K562 (cell line): ENCODE measurements around the gene ITGBL1. TPM values are rescaled to one million over a fixed set of nuclear protein-coding genes. Genes with fewer than 3 reads are reported as not detected.

ENCODE experiments used
- ATAC-seq: fragments of 200-7000 bp; cut with Tn5 transposase; 3 replicates; pipeline ENCODE4 v1.9.1; 2020; ENCODE audit warnings: moderate library complexity
- BruUV-seq: library from RNA; stranded (reverse); fragments of 400-500 nt; replicated peaks from 2 replicates; lab custom pipeline; 2021; lab: Mats Ljungman, UMichigan
- CTCF ChIA-PET: fragments of 300-600 bp; formaldehyde crosslinking; extraction: SDS; loops from one replicate; lab custom pipeline; 2021; ENCODE audit warnings: low intra/inter-chr PET ratio; lab: Yijun Ruan, JAX
- POLR2A ChIA-PET: fragments of 300-600, 350-650 bp; sonication (Branson Sonifier 250); formaldehyde crosslinking; extraction: SDS; loops from one replicate; lab custom pipeline; 2021; ENCODE audit warnings: antibody characterized with exemption, inconsistent platforms; lab: Yijun Ruan, JAX
- DNase-seq, 4 experiments: peaks; one replicate each; pipeline versions ENCODE4 v3.0.0 to v3.0.0-alpha.2; 2011 to 2018; ENCODE audit warnings: low spot score in 3 of 4, mixed read lengths in 3 of 4; ENCODE audit errors: extremely low read depth in 1 of 4
- FAIRE-seq: peaks from 2 replicates; lab custom pipeline; 2011; peaks lifted over from hg19 to GRCh38; lab: Jason Lieb, UNC
- H2AFZ ChIP-seq: 2 replicates; pipeline ENCODE4 v1.6.0; 2011; ENCODE audit warnings: low read depth, low read length, control low read depth, inconsistent platforms
- H3K27ac ChIP-seq: fragments of 200-600 bp; 3 replicates; pipeline ENCODE4 v1.8.0; 2011; ENCODE audit warnings: low read depth, mild to moderate bottlenecking, control low read depth, inconsistent platforms, low read length, moderate library complexity, mixed read lengths; ENCODE audit errors: extremely low read depth
- H3K27me3 ChIP-seq, 2 experiments: fragments of 300-600 bp in 1 of 2; 2 replicates in 1 of 2; 3 replicates in 1 of 2; pipeline versions ENCODE4 v1.6.0 to v1.8.0; 2011; ENCODE audit warnings: inconsistent platforms in 2 of 2, low read length in 2 of 2, mild to moderate bottlenecking in 1 of 2, mixed read lengths in 1 of 2, moderate library complexity in 1 of 2; ENCODE audit not compliant: control insufficient read depth in 2 of 2, insufficient read depth in 2 of 2
- H3K36me3 ChIP-seq: fragments of 300-600 bp; 3 replicates; pipeline ENCODE4 v1.8.0; 2011; ENCODE audit warnings: mild to moderate bottlenecking, low read length, inconsistent platforms; ENCODE audit not compliant: control insufficient read depth, insufficient read depth
- H3K4me1 ChIP-seq, 2 experiments: fragments of 200-600 bp in 1 of 2; replicated peaks in 1 of 2; 2 replicates in 1 of 2; 3 replicates in 1 of 2; pipeline versions ENCODE4 v1.5.1 to v1.8.0; 2011; ENCODE audit warnings: inconsistent platforms in 2 of 2, low read length in 2 of 2, mild to moderate bottlenecking in 1 of 2, mixed read lengths in 1 of 2, moderate library complexity in 1 of 2; ENCODE audit not compliant: control insufficient read depth in 2 of 2, insufficient read depth in 2 of 2
- H3K4me2 ChIP-seq: 2 replicates; pipeline ENCODE4 v1.6.1; 2011; ENCODE audit warnings: low read length, control low read depth, inconsistent platforms, mixed read lengths; ENCODE audit not compliant: insufficient read depth
- H3K4me3 ChIP-seq: fragments of 200-600 bp; sonication (generic), shearing (Covaris generic); 2 replicates; pipeline ENCODE4 v1.5.1; 2016; ENCODE audit warnings: control low read depth, inconsistent platforms
- H3K79me2 ChIP-seq: fragments of 200-600 bp; 3 replicates; pipeline ENCODE4 v1.8.0; 2011; ENCODE audit warnings: low read length, inconsistent platforms; ENCODE audit not compliant: control insufficient read depth, insufficient read depth
- H3K9ac ChIP-seq, 2 experiments: 2 replicates each; pipeline versions ENCODE4 v1.6.0 to v1.6.1; 2011; ENCODE audit warnings: low read depth in 2 of 2, low read length in 2 of 2, control low read depth in 1 of 2, inconsistent platforms in 1 of 2, mild to moderate bottlenecking in 1 of 2, mixed read lengths in 1 of 2; ENCODE audit not compliant: insufficient read depth in 1 of 2
- H3K9me1 ChIP-seq: one replicate; pipeline ENCODE4 v1.6.0; 2011; ENCODE audit warnings: inconsistent platforms, mild to moderate bottlenecking, low read length, moderate library complexity; ENCODE audit not compliant: control insufficient read depth, insufficient read depth
- H3K9me3 ChIP-seq: replicated peaks from 2 replicates; pipeline ENCODE4 v1.5.1; 2011; ENCODE audit warnings: low read depth, low read length, inconsistent platforms; ENCODE audit not compliant: control insufficient read depth, insufficient read depth
- H4K20me1 ChIP-seq: replicated peaks from 2 replicates; pipeline ENCODE4 v1.6.1; 2011; ENCODE audit warnings: low read length, inconsistent platforms, mixed read lengths; ENCODE audit not compliant: control insufficient read depth, insufficient read depth
- SRSF1 ChIP-seq: fragments of 200-400 bp; formaldehyde crosslinking; IDR thresholded peaks from 2 replicates; pipeline ENCODE4 v1.6.1; 2017; ENCODE audit warnings: mild to moderate bottlenecking, low read depth, low read length, moderate library complexity
- ZNF639 ChIP-seq, 2 experiments: fragments of 200-800 bp in 1 of 2; sonication (Bioruptor generic) in 1 of 2; sonication (generic) in 1 of 2; formaldehyde crosslinking in 1 of 2; IDR thresholded peaks in 1 of 2; conservative IDR thresholded peaks in 1 of 2; 2 replicates each; pipeline versions ENCODE4 v1.5.0 to v1.6.1; 2016 to 2020; ENCODE audit warnings: missing compliant biosample characterization in 1 of 2, missing genetic modification characterization in 1 of 2, missing genetic modification reagents in 1 of 2
- WGBS: fragments of 100-300 bp; shearing (Covaris generic); methylation state at CpG from one replicate; pipeline ENCODE4 v1.1.6; 2016; ENCODE audit warnings: low coverage, mixed read lengths; ENCODE audit not compliant: insufficient coverage; ENCODE audit errors: missing lambda C conversion rate; 5-methylcytosine and 5-hydroxymethylcytosine counted together
- in situ Hi-C: fragments of 300-500 bp; cut with MboI; formaldehyde crosslinking; loops from 4 replicates; pipeline ENCODE4 v1.15.0; 2018; ENCODE audit warnings: inconsistent platforms, mixed read lengths
- intact Hi-C: fragments of 100-400 bp; cut with micrococcal nuclease; formaldehyde crosslinking; loops from 2 replicates; pipeline ENCODE4 v1.14.2; 2022
- polyA plus RNA-seq, 8 experiments: library from polyadenylated mRNA; depleted of rRNA in 4 of 8; stranded (reverse) in 5 of 8; unstranded in 3 of 8; fragments of >200 nt; fragmentation: Nextera tagmentation in 2 of 8; fragmentation: Illumina TruSeq in 1 of 8; extraction: Ambion mirVana in 2 of 8; extraction: Trizol in 1 of 8; gene quantifications; 2 replicates each; pipeline versions ENCODE4 v1.2.1 to v1.2.3, GENCODE V29; 2011 to 2014; ENCODE audit warnings: inconsistent platforms in 1 of 8, missing spikeins in 1 of 8
- total RNA-seq, 7 experiments: library from RNA; depleted of rRNA in 6 of 7; stranded (reverse); fragments of >200 nt in 6 of 7; fragmentation: Illumina TruSeq in 2 of 7; extraction: Trizol in 2 of 7; gene quantifications; 2 replicates each; pipeline versions ENCODE4 v1.2.1 to v1.2.3, GENCODE V29; 2011 to 2021; ENCODE audit warnings: low replicate concordance in 1 of 7
- TF ChIP-seq, protein P1 (sequence below), 3 experiments: IDR thresholded peaks in 2 of 3; conservative IDR thresholded peaks in 1 of 3; 2 replicates each; pipeline ENCODE4 v1.5.1; 2011 to 2012; ENCODE audit warnings: low read length in 3 of 3, mild to moderate bottlenecking in 3 of 3, control low read depth in 2 of 3, improper control_type of control experiment in 1 of 3, inconsistent platforms in 1 of 3, low read depth in 1 of 3, mixed read lengths in 1 of 3, moderate library complexity in 1 of 3; ENCODE audit not compliant: insufficient read depth in 2 of 3

The ITGBL1 gene
- total and polyA plus RNA-seq, 9 of the 15 experiments (the other 6 are each of a cell fraction or from before 2014, with no cell fraction given): 0.04 to 0.73 (median 0.32) TPM; not detected in 1

DNA sequence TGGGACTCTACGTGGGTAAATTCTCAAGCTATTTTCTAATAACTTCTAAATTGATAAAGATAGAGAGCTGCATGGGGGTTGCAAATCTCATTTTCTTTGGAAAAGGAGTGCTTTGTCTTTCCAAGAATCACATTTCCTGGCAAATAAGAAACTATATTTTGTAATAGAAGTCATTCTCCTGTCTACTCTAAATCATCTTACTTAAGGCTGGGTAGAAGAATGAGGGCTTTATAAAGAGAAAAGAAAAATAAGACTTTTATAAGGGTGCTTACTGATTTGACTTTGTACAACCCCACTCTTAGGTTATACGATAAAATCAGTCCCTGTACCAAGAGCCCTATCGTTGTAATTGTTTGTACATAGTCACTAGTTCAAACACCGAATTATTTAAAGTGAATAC lies 14.9 kb downstream of the ITGBL1 start:
- 8% methylated on average over 4 of the region's 4 CpGs for WGBS
- in situ Hi-C loops (no loop called here), intact Hi-C loops (no loop called here)
- BruUV-seq: no TSS peak
- no peaks in the 10 kb centered on the region for H3K79me2 ChIP-seq
- ChIA-PET CTCF (no interaction called here), POLR2A (no interaction called here)
- H3K9me3 ChIP-seq: no peaks in the 10 kb centered on the region
- H3K4me1 ChIP-seq: no peaks in the 10 kb centered on the region
- H3K27ac ChIP-seq: no peak overlapping the region
- H3K36me3 ChIP-seq: no peaks in the 10 kb centered on the region
- H3K27me3 ChIP-seq: no peaks in the 10 kb centered on the region
- no peaks in the 10 kb centered on the region for H3K9me1 ChIP-seq
- no peak overlapping the region for H2AFZ ChIP-seq
- H3K9ac ChIP-seq: no peak overlapping the region
- ATAC-seq: no peak
- TF ChIP-seq ZNF639 (CRISPR knock-in tag; conservative IDR thresholded peaks at IDR 0.05 in 1 of 2, IDR thresholded peaks at IDR 0.05 in 1 of 2): no peak
- TF ChIP-seq, protein P1, sequence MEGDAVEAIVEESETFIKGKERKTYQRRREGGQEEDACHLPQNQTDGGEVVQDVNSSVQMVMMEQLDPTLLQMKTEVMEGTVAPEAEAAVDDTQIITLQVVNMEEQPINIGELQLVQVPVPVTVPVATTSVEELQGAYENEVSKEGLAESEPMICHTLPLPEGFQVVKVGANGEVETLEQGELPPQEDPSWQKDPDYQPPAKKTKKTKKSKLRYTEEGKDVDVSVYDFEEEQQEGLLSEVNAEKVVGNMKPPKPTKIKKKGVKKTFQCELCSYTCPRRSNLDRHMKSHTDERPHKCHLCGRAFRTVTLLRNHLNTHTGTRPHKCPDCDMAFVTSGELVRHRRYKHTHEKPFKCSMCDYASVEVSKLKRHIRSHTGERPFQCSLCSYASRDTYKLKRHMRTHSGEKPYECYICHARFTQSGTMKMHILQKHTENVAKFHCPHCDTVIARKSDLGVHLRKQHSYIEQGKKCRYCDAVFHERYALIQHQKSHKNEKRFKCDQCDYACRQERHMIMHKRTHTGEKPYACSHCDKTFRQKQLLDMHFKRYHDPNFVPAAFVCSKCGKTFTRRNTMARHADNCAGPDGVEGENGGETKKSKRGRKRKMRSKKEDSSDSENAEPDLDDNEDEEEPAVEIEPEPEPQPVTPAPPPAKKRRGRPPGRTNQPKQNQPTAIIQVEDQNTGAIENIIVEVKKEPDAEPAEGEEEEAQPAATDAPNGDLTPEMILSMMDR (IDR thresholded peaks at IDR 0.05 in 2 of 3, conservative IDR thresholded peaks at IDR 0.05 in 1 of 3; ENCODE audit: insufficient read depth in 2 of 3, low read depth in 1 of 3, low read length in 3 of 3): no peak
- TF ChIP-seq SRSF1: no peak
- TF ChIP-seq, all 486 proteins: peak for 0
- DNase-seq (no peak), FAIRE-seq (no peak)
- no peak overlapping the region for H3K4me3 ChIP-seq
- no peak overlapping the region for H3K4me2 ChIP-seq
- no peaks in the 10 kb centered on the region for H4K20me1 ChIP-seq
